Psoas muscle (tissue), 7 donors: ENCODE measurements around the gene HFM1. TPM values are rescaled to one million over a fixed set of nuclear protein-coding genes. Genes with fewer than 3 reads are reported as not detected.

Experiments used
- polyA plus RNA-seq, 3 donors: library from polyadenylated mRNA; stranded (reverse); fragments of 200-250 nt; gene quantifications; one replicate each; pipeline ENCODE4 v1.2.3, GENCODE V29; 2013
- total RNA-seq, 4 donors: library from RNA; stranded (reverse); fragmentation: NEBNext Ultra II Directional in 2 of 4; extraction: Animal tissue kit (Norgen Biotek cat#: 25700) in 2 of 4; gene quantifications; one replicate each; pipeline versions ENCODE4 v1.2.1 to v1.2.4, GENCODE V29; 2021 to 2023
- donor health status: healthy with polysubstance abuse.
- donor health status: DM: no; HTN: no; CAD: no; lungs with moderate emphysema.
- donor health status: Bipolar disorder and iron deficiency.
- donor health status: healthy.
- donor health status: DM: no; HTN: no; CAD: no.
- donor health status: DM: no; HTN: no; CAD: no.
- donor health status: DM: yes; HTN: yes; CAD: no.

Gene HFM1
- total and polyA plus RNA-seq, 7 donors, result 0.08 to 3.1 (median 1.3) TPM

Other genes with a start within 250 kb of the HFM1 start
- 1 to 10 TPM in 1 of 4 donors, under 1 TPM in 3; 0.40 to 1.2 (median 0.50) TPM for gene CDC7, start 96.0 kb upstream of the HFM1 start, total RNA-seq
- 1 to 10 TPM in 1 of 3 donors, under 1 TPM in 2; 0.25 to 1.4 (median 0.64) TPM for gene CDC7, start 96.0 kb upstream of the HFM1 start, polyA plus RNA-seq